Stimulated activated CD4-positive, alpha-beta T cell treated with anti-CD3 and anti-CD28 coated beads, Interleukin-2, amount 100 ng/mL, for 4 hours (primary cell): ENCODE results near the gene EEF1AKMT1.

Experiments
- DNase-seq: peaks from one replicate; pipeline ENCODE4 v3.0.0-alpha.2; 2020; ENCODE audit warnings: low read depth

Gene EEF1AKMT1

GRCh38 chr13:20718958-20719566 is 54.7 kb downstream of the EEF1AKMT1 start:
- DNase-seq = no peak

- no peak for DNase-seq
These were observed 55.9 kb downstream of the EEF1AKMT1 start for GRCh38 chr13:20717581-20718542.

- DNase-seq = no peak
These were observed 56.8 kb downstream of the EEF1AKMT1 start for GRCh38 chr13:20716951-20717350.

GRCh38 chr13:20715330-20715712 is 58.4 kb downstream of the EEF1AKMT1 start:
- no peak for DNase-seq

GRCh38 chr13:20714563-20715329 is 59.0 kb downstream of the EEF1AKMT1 start:
- no peak for DNase-seq

- DNase-seq = no peak
These were observed 59.6 kb downstream of the EEF1AKMT1 start for GRCh38 chr13:20714161-20714560.

GRCh38 chr13:20713751-20714150 is 60.0 kb downstream of the EEF1AKMT1 start:
- DNase-seq = no peak

- DNase-seq = no peak
These were observed 60.8 kb downstream of the EEF1AKMT1 start for GRCh38 chr13:20713014-20713376.

- DNase-seq = no peak
These were observed 62.3 kb downstream of the EEF1AKMT1 start for GRCh38 chr13:20711301-20712044.

- DNase-seq = no peak
These were observed 64.0 kb downstream of the EEF1AKMT1 start for GRCh38 chr13:20709782-20710181.

- no peak for DNase-seq
These were observed 64.4 kb downstream of the EEF1AKMT1 start for GRCh38 chr13:20709369-20709768.

GRCh38 chr13:20708216-20708615 is 65.5 kb downstream of the EEF1AKMT1 start:
- no peak for DNase-seq

- DNase-seq = no peak
These were observed 67.1 kb downstream of the EEF1AKMT1 start for GRCh38 chr13:20706661-20707060.

GRCh38 chr13:20704459-20705069 is 69.2 kb downstream of the EEF1AKMT1 start:
- no peak for DNase-seq

- peak; percentile 73 for DNase-seq
These were observed 69.8 kb downstream of the EEF1AKMT1 start for GRCh38 chr13:20703780-20704458.

GRCh38 chr13:20702915-20703779 is 70.6 kb downstream of the EEF1AKMT1 start, which contains the start of gene IL17D:
TSS of gene IL17D (plus strand) at chr13:20703699. CDS start at chr13:20704002, 303 bp downstream.
- peak; percentile 38 for DNase-seq

- DNase-seq = no peak
These were observed 71.2 kb downstream of the EEF1AKMT1 start for GRCh38 chr13:20702530-20702914.

GRCh38 chr13:20701461-20701860 is 72.3 kb downstream of the EEF1AKMT1 start:
- no peak for DNase-seq

GRCh38 chr13:20700288-20700687 is 73.5 kb downstream of the EEF1AKMT1 start:
- no peak for DNase-seq

GRCh38 chr13:20699715-20700114 is 74.0 kb downstream of the EEF1AKMT1 start:
- no peak for DNase-seq
